GM18517 (cell line): ENCODE measurements around the gene RHOT2.
A peak's percentile ranks its signal among the peaks of the same experiment; 100 is the strongest.

Source experiments
- ATAC-seq: cut with Tn5 transposase; IDR thresholded peaks from one replicate; pipeline ENCODE4 v1.9.1; 2021; ENCODE audit warnings: mild to moderate bottlenecking, moderate library complexity; ENCODE audit not compliant: unreplicated experiment

The RHOT2 gene

DNA sequence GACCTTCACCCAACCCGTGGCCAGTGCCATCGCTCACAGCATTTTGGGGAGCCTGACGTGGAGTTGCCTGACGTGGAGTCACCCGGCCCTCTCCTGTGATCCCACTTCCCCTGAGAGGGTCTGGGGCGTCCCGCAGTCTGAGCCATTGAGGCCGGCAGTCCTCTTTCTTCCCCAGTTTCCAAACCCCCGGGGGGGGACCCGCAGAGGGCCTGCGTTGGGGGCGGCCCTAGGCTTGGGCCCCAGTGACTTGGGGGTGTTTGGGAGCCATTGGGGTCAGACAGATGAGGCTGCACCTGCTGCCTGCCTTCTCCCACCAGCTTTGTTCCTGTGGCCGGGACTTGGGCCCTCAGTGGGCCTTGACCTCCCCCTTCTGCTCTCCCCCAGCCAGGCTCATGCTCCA is 1.7 kb downstream of the RHOT2 start:
- no peak for ATAC-seq

DNA sequence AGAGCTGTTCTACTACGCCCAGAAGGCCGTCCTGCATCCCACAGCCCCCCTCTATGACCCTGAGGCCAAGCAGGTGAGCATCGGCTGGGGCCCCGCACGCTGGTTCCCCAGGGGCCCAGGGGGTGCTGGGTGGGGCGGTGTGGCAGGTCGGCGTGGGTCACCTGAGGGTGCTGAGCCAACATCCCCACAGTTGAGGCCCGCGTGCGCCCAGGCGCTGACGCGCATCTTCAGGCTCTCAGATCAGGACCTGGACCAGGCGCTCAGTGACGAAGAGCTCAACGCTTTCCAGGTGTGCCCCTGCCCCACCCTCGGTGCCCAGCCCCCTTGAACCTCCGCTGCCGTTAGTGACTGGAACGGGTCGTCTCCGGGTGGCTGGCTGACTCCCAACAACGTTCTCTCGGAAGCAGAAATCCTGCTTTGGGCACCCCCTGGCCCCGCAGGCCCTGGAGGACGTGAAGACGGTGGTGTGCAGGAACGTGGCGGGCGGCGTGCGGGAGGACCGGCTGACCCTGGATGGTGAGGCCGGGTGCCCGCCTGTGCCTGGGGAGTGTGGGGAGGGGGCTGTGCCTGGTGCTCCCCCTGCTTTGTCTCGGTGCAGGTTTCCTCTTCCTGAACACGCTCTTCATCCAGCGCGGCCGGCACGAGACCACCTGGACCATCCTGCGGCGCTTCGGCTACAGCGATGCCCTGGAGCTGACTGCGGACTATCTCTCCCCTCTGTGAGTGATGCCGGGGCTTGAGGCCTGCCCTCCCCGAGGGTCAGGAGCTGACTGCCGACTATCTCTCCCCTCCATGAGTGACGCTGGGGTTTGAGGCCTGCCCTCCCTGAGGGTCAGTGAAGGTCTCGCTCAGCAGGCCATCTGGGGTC is 2.8 kb downstream of the RHOT2 start:
- no peak for ATAC-seq

DNA sequence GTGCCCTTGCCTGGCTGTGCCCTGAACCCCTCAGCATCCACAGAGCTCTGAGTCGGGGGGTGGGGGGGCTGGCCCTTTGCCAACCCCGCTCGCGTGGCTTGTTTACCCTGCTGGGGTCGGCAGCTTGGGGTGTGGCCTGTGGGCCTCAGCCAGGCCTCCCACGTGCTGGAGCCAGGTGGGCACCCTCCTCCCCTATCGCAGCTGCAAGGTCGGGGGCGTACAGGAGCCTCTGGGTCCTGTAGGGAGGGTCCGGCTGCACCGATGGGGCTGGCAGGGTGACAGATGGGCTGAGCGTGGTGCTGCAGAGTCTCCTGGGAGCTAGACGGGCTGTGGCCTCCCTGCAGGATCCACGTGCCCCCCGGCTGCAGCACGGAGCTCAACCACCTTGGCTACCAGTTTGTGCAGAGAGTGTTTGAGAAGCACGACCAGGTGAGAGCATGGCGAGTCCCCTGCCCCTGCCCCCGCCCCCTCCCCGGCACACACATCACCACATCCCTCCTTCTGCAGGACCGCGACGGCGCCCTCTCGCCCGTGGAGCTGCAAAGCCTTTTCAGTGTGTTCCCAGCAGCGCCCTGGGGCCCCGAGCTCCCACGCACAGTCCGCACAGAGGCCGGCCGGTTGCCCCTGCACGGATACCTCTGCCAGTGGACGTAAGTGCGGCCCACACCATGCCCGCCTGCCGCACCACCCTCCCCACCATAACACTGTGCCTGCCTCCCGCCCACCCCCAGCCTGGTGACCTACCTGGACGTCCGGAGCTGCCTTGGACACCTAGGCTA is 3.6 kb downstream of the RHOT2 start:
- ATAC-seq = no peak

DNA sequence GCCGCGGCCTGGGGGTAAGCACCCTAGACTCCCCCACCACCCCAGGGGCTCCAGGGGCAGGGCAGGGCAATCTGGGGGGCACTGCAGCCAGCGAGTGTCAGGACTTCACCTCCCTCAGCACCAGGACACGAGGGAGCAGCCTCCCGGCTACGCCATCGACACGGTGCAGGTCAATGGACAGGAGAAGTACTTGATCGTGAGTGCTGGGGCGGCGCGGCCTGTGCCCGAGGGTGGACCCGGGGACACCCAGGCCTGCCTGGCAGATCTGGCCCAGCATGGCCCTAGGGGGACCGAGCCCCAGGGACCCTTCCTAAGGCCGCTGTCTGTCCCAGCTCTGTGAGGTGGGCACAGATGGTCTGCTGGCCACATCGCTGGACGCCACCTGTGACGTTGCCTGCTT is 4.4 kb downstream of the RHOT2 start:
- no peak for ATAC-seq

DNA sequence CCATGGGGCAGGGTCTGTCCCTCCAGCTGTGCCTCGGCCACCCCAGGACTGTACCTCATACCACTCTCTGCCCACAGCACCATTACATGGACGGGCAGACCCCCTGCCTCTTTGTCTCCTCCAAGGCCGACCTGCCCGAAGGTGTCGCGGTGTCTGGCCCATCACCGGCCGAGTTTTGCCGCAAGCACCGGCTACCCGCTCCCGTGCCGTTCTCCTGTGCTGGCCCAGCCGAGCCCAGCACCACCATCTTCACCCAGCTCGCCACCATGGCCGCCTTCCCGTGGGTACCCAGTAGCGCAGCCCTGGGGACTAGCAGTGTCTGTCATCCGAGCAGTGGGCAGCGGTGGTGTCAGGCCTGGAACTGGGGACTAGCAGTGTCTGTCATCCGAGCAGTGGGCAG is 4.9 kb downstream of the RHOT2 start:
- no peak for ATAC-seq

DNA sequence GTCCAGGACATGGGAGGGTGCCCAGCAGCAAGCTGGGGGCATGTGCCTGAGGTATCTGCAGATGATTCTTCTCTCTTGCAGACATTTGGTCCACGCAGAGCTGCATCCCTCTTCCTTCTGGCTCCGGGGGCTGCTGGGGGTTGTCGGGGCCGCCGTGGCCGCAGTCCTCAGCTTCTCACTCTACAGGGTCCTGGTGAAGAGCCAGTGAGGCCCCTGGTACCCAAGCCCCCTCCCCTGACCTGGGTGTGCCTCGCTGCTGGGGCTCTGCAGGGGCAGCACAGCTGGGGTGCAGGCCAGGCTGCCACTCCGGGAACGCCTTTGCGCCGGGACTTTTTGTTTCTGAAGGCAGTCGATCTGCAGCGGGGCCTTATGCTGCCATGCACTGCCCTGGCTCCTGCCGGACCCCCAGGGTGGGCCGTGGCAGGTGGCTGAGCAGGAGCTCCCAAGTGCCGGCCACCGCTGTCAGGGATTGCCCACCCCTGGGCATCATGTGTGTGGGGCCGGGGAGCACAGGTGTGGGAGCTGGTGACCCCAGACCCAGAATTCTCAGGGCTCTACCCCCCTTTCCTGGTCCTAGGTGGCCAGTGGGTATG is 5.6 kb downstream of the RHOT2 start:
- no peak for ATAC-seq

DNA sequence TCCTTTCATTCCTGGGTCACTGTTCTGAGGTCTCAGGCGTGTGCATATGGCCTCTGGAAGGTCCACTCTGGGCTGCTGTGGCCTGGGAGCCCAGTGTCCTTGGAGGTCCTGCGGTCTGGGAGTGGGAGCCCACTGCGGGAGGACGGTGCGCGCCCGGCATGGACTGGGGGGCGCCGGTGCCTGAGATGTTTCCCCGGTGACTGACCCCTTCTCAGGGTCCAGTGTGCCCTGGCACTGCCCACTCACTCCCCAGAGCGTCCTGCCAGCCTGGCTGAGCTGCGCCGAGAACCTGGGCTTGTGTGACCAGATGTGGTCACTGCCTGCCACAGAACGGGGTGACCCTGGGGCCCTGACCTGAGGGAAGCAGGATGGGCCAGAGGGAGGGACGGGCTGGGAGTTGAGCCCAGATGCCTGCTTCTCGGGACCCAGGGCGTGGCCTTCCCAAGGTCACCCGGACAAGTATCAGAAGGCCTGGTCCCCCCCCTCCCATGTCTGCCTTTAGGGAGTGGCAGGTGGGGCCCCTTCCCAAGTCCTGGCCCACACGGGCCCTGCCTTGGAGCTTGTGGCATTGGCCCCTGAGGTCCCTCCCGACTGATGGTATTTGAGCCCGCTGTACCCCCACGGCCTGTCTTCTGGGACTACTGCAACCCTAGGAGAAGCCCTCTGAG is 6.4 kb downstream of the RHOT2 start:
- ATAC-seq = no peak

DNA sequence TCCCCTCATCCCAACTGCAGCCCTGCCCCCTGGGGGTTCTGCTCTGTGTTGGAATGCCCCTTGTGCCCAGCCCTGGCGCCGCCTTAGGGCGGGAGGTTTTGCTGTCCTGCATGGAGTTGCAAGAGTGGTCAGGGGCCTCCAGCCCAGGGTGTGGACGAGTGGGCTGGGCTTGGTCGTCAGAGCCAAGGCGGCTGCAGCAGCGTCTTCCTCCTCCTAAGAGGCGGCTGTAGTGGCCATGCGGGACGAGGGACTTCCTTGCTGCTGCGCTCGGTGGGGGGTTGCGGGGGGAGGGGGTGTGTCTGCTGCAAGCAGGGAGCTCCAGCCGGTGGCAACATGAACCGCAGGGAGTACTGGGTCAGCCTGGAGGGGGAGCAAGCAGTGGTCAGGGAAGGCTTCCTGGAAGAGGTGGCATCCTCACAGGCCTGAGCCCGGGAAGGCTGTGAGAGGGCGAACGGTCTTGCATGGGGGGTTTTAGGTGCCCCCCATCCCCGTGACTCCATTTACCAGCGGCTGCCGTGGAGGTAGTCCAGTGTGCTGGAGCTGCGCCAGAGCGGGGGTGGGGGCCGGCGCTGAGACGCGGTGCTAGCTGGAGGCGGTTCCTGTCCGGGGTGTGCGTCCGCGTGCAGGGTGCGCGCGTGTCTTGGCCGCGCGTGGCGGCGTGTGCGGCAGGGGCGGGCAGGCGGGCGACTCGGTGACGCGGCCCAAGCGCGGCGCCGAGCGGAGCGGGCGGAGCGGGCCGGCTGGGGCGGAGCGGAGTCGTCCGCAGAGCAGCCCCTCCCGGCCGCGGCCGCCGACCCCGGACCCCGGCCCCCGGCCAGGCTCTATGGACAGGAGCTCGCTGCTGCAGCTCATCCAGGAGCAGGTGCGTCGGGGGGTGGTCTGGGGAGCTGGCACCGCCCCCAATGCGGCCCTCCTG is 7.3 kb downstream of the RHOT2 start, which contains the start of gene RHBDL1:
RHBDL1 (plus strand) TSS at position 704 of the 916 bp plus-strand sequence; CDS start at position 824, 120 bp downstream.
- no peak for ATAC-seq

DNA sequence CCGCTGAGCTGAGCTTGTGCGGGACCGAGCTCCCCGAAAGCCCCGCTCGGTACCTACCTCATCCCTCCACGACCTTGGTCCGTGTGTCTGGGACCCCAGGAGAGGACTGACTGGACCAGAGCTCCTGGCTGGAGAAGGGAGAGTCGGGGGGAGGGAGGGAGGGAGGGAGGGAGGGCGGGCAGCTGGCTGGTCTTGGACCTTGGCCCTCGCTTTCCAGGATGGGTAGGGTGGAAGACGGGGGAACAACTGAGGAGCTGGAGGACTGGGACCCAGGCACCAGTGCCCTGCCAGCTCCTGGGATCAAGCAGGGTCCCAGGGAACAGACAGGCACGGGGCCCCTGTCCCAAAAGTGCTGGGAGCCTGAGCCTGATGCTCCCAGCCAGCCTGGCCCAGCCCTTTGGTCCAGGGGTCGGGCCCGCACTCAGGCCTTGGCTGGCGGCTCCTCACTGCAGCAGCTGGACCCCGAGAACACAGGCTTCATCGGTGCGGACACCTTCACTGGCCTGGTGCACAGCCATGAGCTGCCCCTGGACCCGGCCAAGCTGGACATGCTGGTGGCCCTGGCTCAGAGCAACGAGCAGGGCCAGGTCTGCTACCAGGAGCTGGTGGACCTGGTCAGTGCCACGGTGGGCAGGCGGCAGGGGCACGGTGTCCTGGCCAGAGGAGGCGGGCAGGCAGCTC is 8.1 kb downstream of the RHOT2 start:
- ATAC-seq = no peak

DNA sequence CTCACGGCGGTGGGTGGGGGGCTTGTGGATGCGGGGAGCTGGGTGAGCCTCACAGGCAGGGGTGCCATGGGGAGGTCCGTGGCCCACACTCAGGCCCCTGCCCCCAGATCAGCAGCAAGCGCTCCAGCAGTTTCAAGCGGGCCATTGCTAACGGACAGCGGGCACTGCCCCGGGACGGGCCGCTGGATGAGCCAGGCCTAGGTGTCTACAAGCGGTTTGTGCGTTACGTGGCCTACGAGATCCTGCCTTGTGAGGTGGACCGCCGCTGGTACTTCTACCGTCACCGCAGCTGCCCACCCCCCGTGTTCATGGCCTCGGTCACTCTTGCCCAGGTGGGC is 8.6 kb downstream of the RHOT2 start:
- no peak for ATAC-seq

DNA sequence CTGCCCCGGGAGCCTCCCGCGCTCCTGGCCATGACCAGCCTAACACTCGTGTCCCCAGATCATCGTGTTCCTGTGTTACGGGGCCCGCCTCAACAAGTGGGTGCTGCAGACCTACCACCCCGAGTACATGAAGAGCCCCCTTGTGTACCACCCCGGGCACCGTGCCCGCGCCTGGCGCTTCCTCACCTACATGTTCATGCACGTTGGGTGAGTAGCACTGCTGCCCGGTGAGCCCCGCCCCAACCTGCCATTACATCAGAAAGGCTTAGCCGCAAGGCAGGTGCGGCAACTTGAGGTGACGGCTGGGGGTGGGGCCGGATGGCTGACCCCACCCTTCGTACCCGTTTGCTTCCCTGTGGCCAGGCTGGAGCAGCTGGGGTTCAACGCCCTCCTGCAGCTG is 9.0 kb downstream of the RHOT2 start:
- no peak for ATAC-seq

DNA sequence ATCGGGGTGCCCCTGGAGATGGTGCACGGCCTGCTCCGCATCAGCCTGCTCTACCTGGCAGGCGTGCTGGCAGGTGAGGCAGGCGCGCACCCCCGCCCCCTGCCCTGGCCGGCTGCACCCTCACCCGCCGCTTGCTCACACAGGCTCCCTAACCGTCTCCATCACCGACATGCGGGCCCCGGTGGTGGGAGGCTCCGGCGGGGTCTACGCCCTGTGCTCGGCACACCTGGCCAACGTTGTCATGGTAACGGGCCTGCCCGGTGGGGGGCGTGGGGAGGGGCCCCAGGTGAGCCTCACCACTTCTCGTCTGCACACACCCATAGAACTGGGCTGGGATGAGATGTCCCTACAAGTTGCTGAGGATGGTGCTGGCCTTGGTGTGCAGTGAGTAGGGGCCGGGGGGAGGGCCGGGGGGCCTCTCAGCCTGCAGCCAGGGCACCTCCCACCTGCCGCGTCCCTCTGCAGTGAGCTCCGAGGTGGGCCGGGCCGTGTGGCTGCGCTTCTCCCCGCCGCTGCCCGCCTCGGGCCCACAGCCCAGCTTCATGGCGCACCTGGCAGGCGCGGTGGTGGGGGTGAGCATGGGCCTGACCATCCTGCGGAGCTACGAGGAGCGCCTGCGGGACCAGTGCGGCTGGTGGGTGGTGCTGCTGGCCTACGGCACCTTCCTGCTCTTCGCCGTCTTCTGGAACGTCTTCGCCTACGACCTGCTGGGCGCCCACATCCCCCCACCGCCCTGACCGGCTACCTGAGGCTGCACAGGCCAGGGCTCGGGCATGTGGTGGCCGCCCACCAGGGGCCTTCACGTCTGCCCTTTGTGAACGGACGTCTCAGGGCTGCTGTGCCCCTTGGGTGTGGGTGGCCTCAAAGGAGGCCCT is 9.6 kb downstream of the RHOT2 start:
- no peak for ATAC-seq

DNA sequence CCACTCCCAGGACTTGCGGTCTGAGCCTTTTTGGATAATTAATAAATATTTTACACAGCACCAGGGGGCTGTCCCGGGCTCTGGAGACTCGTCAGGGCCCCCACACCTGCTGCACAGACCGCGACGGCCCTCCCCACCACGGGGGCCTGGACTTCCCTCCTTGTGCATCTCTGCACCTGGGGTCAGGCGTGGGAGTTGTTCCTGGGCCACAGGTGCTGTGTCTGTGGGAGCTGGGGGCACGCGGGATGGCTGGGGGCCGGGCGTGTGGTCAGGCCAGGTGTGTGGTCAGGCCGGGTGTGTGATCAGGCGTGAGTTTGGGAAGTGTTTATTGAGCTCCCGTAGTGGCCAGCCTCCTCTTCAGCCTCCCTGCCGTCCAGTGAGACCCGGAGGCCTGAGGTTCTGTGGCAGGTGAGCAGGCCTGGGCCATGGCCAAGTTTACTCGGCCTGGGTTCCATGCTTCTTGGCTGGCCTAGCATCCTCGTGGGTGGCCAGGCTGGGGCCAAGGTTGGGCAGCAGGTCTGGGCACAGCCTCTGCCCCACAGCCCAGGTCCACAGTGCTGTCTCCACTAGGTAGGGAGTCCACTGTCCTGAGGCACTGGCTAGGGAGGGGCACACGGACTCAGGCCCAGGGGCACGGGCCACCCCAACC is 10.4 kb downstream of the RHOT2 start:
- no peak for ATAC-seq

DNA sequence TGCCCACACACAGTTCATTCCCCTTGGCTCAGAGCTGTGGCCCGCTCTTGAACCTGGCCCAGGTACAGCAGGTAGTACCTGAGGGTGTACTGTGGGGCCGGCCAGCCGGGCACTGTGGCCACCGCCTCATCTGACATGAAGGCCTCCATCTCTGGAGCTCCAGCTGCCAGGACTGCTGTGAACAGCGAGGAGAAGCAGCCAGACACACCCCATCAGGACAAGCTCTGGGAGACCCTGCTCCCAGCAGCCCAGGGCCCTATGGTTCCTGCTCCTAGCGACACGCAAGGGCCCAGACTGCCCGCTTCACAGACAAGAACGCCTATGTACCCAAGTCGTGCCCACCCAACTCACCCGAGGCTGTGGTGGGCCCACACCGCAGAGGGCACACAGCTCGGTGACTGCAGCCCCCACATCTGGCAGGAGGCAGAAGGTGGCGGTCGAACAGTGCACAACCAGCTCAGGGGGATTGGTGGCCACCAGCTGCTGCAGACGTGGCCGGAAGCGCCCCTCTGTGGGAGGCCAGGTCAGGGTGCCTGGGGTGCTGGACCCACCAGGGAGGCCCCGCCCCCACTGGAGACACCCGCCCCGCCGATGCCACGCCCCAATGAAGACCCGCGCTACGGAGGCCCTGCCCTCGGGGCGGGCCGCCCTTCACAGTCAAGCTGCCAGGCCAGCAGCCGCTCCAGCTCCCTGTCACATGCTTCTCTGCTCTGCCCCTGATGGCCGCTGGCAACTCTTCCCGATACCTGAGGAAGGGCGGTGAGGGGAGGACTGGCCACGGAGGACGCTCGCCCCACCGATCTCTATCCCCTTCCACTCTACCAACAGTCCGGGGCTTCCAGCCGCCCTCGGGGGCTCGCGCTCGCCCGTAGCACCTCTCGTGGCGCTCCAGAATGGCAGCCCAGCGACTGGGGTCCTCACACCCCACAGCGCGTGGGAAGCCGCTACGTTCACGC is 11.2 kb downstream of the RHOT2 start:
- no peak for ATAC-seq

DNA sequence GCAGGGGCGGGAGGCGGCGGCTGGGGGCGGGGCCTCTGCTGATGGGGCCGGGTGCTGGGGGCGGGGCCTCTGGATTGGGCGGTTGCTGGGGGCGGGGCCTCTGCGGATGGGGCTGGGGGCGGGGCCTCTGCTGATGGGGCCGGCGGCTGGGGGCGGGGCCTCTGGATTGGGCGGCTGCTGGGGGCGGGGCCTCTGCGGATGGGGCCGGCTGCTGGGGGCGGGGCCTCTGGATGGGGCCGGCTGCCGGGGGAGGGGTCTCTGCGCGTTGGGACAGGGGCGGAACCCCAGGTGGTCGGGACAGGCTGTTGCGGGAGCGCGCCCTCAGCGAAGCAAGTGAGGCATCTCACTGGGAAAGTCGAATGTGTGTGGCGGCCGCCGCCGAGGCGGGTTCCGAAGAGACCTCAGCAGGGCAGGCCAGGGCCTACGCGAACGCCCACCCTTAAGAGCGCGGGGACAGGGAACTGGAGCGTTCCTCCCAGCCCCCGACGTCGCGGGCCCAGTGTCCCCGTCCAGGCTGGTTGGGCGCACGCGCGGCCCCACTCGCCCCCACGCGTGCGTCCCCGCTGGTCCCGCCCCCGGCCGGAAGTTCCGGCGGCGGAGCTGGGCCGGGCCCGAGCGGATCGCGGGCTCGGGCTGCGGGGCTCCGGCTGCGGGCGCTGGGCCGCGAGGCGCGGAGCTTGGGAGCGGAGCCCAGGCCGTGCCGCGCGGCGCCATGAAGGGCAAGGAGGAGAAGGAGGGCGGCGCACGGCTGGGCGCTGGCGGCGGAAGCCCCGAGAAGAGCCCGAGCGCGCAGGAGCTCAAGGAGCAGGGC is 12.1 kb downstream of the RHOT2 start, which contains the start of gene STUB1:
STUB1 (plus strand) TSS at position 597 of the 811 bp plus-strand sequence; CDS start at position 713, 116 bp downstream.
- ATAC-seq = peak; percentile 39

DNA sequence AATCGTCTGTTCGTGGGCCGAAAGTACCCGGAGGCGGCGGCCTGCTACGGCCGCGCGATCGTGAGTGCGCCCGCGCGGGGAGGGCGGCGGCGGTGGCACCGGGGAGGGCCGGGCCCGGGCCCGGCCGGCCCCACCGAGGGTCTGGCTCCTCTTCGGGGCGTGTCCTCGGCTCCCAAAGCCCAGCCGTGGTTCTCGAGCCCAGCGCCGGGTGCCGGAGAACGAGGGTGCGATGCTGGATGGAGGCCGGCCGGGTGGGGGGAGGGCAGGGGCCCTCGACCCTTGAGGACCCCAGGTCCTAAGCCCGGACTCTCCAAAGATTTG is 12.7 kb downstream of the RHOT2 start:
- no peak for ATAC-seq
